Activated CD4-positive, CD25-positive, alpha-beta regulatory T cell treated with anti-CD3 and anti-CD28 coated beads, Interleukin-2, amount 50 U/mL, for 16 hours (primary cell): ENCODE results near the gene BRICD5.

Experiments used
- DNase-seq: peaks from one replicate; pipeline ENCODE4 v3.0.0-alpha.2; 2020; ENCODE audit warnings: low read depth, low spot score

BRICD5 gene

GRCh38 chr16:2163211-2163881 is 47.3 kb downstream of the BRICD5 start:
- DNase-seq = no peak

DNA sequence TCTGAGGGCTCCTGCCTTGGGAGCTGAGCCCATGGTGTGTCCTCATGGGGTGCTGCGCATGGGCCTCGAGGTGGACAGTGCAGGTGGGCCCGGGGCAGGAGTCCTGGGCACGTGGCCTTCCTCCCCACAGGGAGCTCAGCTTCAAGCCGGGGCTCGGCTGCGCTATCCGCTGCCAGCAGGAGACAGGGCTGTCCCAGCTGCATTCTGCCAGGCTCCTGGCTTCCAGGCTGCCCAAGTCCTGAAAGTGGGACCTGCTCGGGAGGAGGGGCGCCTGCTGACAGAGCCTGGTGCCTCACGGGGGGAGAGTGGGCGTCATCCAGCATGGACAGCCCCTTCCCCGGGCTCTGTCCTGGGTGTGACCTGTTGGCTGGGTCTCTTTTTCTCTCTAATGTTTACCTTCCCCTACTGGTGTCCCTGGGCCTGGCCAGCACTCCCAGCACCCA is 48.0 kb downstream of the BRICD5 start:
- DNase-seq = no peak

GRCh38 chr16:2161911-2162310 is 48.8 kb downstream of the BRICD5 start:
- DNase-seq = no peak

DNA sequence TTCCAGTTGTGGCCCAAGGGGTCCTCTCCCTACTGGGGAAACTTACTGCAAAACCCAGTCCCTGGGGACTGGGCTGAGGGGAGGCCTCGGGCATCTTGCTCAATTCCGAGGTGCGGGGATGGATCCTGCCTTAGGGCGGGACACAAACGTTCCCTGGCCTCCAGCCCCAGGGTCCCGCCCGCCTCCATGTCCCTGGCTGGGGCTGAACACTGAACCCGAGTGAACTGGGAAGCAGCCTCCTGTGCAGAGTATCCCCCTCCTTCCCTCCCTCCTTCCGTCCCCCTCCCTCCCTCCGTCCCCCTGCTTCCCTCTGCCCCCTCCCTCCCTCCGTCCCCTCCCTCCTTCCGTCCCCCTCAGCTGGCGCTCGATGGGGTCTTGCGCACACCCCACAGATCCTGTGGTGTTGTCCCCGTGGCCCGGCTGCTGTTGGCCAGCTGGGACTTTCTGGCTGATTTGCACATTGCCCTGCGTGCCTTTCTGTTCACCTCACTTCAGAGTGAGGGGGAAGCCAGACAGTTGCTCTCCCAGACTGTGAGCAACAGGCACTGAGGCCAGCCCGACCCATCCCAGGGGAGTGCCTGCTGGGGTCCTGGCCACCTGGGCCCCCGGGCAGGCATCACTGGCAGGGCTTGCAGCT is 49.6 kb downstream of the BRICD5 start:
- DNase-seq = no peak
